ENCODE results near the gene DYNC2H1. TPM values are rescaled to one million over a fixed set of nuclear protein-coding genes. Genes with fewer than 3 reads are reported as not detected.

The DYNC2H1 gene
- total and polyA plus RNA-seq, 7 donors: 0.46 to 29.1 (median 21.3) TPM

- H3K27ac ChIP-seq: no peak overlapping the region
- no peak for DNase-seq
- no peak overlapping the region for H3K4me3 ChIP-seq
- H3K9me3 ChIP-seq: no peaks in the 10 kb centered on the region
- 70 to 89% methylated on average over 6 of the region's 6 CpGs for WGBS, 2 donors
- H3K27me3 ChIP-seq: no peaks in the 10 kb centered on the region
- no peaks in the 10 kb centered on the region for H3K4me1 ChIP-seq
- no peak for TF ChIP-seq POLR2AphosphoS5 (IDR thresholded peaks at IDR 0.05)
- no peak for TF ChIP-seq EP300 (IDR thresholded peaks at IDR 0.05)
- no peak for TF ChIP-seq POLR2A (IDR thresholded peaks at IDR 0.05)
- TF ChIP-seq CTCF (IDR thresholded peaks at IDR 0.05): no peak
- intact Hi-C loops (cut with DNase I): no loop called here
- H3K36me3 ChIP-seq: peaks cover 0 to 24% (median 5%) of the 10 kb centered on the region in 4 donors
Observed at GRCh38 chr11:103241574-103241973, 132.3 kb downstream of the DYNC2H1 start.

DNA sequence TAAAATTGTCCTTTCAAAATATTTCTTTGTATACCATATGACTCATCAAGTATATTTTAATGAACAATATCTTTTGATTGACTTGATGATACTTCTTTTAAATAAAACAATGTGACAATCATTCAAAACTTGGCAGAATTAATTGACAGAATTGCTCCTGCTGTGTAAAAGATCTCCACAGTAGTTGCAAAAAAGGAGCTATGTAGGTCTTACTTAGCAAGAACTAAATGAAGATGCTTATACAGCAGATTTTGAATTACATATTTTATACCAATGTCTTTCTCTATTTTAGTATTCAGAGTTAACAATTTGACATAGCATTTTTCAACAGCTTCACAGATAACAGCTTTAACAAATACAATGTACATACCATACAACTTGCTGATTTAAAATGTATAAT lies 144.9 kb downstream of the DYNC2H1 start:
- DNase-seq: no peak
- H3K4me1 ChIP-seq: no peaks in the 10 kb centered on the region
- no peak overlapping the region for H3K4me3 ChIP-seq
- H3K27ac ChIP-seq: no peak overlapping the region
- H3K9me3 ChIP-seq: no peaks in the 10 kb centered on the region
- H3K27me3 ChIP-seq: no peaks in the 10 kb centered on the region
- H3K36me3 ChIP-seq: peaks cover 0 to 34% (median 0%) of the 10 kb centered on the region in 4 donors
- TF ChIP-seq POLR2AphosphoS5 (IDR thresholded peaks at IDR 0.05) (no peak), CTCF (IDR thresholded peaks at IDR 0.05) (no peak), POLR2A (IDR thresholded peaks at IDR 0.05) (no peak), EP300 (IDR thresholded peaks at IDR 0.05) (no peak)
- intact Hi-C loops (cut with DNase I): no loop called here

DNA sequence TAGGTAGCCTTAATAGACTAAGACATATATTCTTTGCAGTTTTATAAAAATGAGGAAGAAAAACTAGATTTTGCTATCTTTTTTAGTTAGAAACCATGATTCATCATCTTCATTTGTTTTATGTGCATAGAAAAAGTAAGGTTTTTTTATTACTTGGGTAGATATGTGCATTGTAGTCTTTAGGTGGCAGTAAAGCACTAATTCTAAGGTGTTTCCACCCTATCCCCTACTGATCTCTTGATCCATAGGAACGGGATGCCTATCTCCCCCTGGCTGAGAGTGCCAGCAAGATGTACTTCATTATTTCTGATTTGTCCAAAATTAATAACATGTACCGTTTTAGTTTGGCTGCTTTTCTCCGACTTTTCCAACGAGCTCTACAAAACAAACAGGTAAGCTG lies 148.1 kb downstream of the DYNC2H1 start:
- Histone ChIP-seq H3K4me3 (no peak overlapping the region), H3K4me1 (no peaks in the 10 kb centered on the region), H3K27ac (no peak overlapping the region), H3K27me3 (no peaks in the 10 kb centered on the region), H3K9me3 (no peaks in the 10 kb centered on the region), H3K36me3 (peaks cover 0 to 61% (median 0%) of the 10 kb centered on the region in 4 donors)
- TF ChIP-seq POLR2A (IDR thresholded peaks at IDR 0.05) (no peak), POLR2AphosphoS5 (IDR thresholded peaks at IDR 0.05) (no peak), CTCF (IDR thresholded peaks at IDR 0.05) (no peak), EP300 (IDR thresholded peaks at IDR 0.05) (no peak)
- DNase-seq: no peak
- 76 to 80% methylated on average over 4 of the region's 4 CpGs for WGBS, 2 donors
- intact Hi-C loops (cut with DNase I): no loop called here

DNA sequence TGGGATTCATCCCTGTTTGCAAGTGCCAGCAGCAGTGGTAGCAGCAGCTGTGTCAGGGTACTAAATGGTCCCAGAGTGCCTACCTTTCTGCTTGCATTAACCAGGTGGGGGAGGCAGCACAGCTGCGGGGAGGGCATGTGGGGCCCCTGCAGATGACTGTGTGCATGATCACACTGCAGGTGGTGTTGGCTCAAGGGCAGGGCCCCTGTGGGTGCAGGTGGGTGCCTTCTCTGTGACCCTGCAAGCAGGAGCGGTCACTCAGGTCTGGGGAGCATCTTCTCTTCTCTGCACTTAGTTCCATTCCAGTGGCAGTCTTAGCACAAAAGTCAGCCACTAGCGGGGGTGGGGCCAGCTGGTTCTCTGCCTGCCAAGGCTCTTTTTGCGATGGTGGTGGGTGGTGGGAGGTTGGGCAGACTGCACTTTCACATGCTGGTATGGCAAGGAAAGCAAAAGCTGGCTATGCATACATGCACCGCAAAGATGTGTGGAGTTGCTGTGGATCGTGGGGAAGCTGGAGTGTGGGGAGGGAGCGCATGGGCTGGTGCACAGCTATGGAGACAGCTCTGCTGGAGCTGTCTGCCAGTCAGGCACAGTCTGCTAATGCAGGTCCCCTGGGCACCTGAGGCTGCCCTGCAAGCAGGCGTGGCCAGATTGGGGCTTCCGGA lies 157.1 kb downstream of the DYNC2H1 start:
- DNase-seq: no peak
- Histone ChIP-seq H3K4me3 (no peak overlapping the region), H3K27me3 (no peaks in the 10 kb centered on the region), H3K36me3 (peaks cover 0 to 10% (median 0%) of the 10 kb centered on the region in 4 donors), H3K4me1 (no peaks in the 10 kb centered on the region), H3K27ac (no peak overlapping the region), H3K9me3 (no peaks in the 10 kb centered on the region)
- intact Hi-C loops (cut with DNase I): no loop called here
- TF ChIP-seq EP300 (IDR thresholded peaks at IDR 0.05) (no peak), POLR2AphosphoS5 (IDR thresholded peaks at IDR 0.05) (no peak), CTCF (IDR thresholded peaks at IDR 0.05) (no peak), POLR2A (IDR thresholded peaks at IDR 0.05) (no peak)
- 86 to 95% methylated on average over 9 of the region's 9 CpGs for WGBS, 2 donors

GRCh38 chr11:103272876-103273275 lies 163.7 kb downstream of the DYNC2H1 start:
- intact Hi-C loops (cut with DNase I): no loop called here
- no peak overlapping the region for H3K4me3 ChIP-seq
- DNase-seq: no peak
- no peaks in the 10 kb centered on the region for H3K27me3 ChIP-seq
- H3K27ac ChIP-seq: no peak overlapping the region
- no peaks in the 10 kb centered on the region for H3K4me1 ChIP-seq
- H3K9me3 ChIP-seq: no peaks in the 10 kb centered on the region
- WGBS, 2 donors: 95 to 99% methylated on average over 2 of the region's 2 CpGs
- TF ChIP-seq POLR2A (IDR thresholded peaks at IDR 0.05) (no peak), CTCF (IDR thresholded peaks at IDR 0.05) (no peak), EP300 (IDR thresholded peaks at IDR 0.05) (no peak), POLR2AphosphoS5 (IDR thresholded peaks at IDR 0.05) (no peak)
- no peaks in the 10 kb centered on the region for H3K36me3 ChIP-seq

Measured in sigmoid colon (tissue), 7 donors.